Measurements from ENCODE around the gene ARHGEF2. TPM values are rescaled to one million over a fixed set of nuclear protein-coding genes. Genes with fewer than 3 reads are reported as not detected.

Gene ARHGEF2
- total and polyA plus RNA-seq, 10 of the 15 experiments (the other 5 are each of a cell fraction or from before 2014, with no cell fraction given): 8.1 to 113 (median 69.9) TPM

DNA sequence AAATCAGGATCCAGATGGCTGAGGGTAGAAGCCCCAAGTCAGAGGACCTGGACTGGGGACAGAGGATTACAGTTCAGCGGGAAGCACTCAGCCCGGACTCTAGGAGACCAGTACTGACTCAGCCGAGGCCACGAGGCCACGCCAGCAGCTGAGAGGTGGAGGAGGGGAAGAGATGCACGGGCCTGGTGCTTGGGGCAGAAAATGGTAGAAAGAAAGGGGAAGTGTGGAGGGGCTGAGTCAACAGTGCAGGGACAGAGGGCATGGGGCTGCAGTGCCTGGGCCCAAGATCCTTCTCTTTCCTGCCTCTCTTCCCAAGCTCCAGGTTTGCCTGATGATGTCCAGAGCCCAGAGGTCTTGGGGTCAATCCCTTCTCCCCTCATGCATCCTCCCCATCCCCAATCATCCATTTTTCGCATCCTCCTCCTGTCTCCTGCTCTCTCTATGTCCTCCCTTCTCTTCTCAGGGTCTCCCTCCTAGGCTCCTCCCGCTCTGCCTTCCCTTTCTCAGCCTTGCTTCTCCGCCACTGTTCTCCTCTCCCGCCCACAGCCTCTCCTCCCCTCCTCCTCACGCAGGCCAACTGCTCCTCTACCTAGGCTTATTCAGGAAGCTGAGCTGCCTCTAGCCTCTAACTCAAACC, 7.7 kb downstream of the ARHGEF2 start (continued):
- TF ChIP-seq, protein P1, sequence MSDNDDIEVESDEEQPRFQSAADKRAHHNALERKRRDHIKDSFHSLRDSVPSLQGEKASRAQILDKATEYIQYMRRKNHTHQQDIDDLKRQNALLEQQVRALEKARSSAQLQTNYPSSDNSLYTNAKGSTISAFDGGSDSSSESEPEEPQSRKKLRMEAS (IDR thresholded peaks at IDR 0.05; ENCODE audit: low read depth, low read length): peak; percentile 83; the same call in 1 of the 2 replicates
- TF ChIP-seq, protein P2, sequence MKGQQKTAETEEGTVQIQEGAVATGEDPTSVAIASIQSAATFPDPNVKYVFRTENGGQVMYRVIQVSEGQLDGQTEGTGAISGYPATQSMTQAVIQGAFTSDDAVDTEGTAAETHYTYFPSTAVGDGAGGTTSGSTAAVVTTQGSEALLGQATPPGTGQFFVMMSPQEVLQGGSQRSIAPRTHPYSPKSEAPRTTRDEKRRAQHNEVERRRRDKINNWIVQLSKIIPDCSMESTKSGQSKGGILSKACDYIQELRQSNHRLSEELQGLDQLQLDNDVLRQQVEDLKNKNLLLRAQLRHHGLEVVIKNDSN (IDR thresholded peaks at IDR 0.05; ENCODE audit: borderline replicate concordance, extremely low read length, insufficient read depth, low read depth, low read length): peak; percentile 16
- TF ChIP-seq ZSCAN29 (IDR thresholded peaks at IDR 0.05): no peak
- TF ChIP-seq KDM1A (IDR thresholded peaks at IDR 0.05; ENCODE audit: borderline replicate concordance): no peak
- TF ChIP-seq NBN (IDR thresholded peaks at IDR 0.05): peak; percentile 83
- 0 out of 2 replicates have a peak, but pooled peaks have one; percentile 34 for TF ChIP-seq POLR2A (IDR thresholded peaks at IDR 0.05; ENCODE audit: low read depth, low read length)

DNA sequence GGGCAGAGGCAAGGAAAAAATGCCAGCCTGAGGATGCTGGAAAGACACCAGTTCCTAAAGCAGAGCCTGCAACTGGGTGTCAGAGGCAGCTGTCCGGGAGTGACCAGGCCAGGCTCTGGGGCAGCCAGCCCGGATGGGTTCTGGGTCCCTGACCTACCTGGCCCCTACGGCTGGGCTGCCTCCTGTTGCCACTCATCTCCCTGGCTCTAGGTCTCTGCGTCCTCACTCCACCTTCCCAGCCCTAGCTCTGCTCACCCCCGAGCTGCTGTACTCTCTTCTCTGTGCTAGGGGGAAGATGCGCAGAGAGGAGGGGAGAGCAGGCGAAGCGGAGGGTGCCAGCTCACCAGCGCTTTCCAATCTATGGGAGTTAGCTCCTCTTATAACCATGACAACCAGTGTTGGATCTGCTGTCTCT, 9.0 kb downstream of the ARHGEF2 start:
- Histone ChIP-seq H3K36me3 (ENCODE audit: control insufficient read depth in 2 of 2, insufficient read depth in 2 of 2, low read length in 1 of 2) (peaks cover 30 to 47% of the 10 kb centered on the region in 2 experiments), H3K4me3 (peak overlapping the region; percentile 8; the same call in 1 of the 2 replicates), H4K20me1 (ENCODE audit: control insufficient read depth, insufficient read depth) (peaks cover 10% of the 10 kb centered on the region), H3K4me1 (ENCODE audit: control insufficient read depth, insufficient read depth, low read length) (peaks cover 54% of the 10 kb centered on the region), H2AFZ (ENCODE audit: control insufficient read depth, low read depth, low read length) (no peak overlapping the region), H3K9me3 (replicated peaks; ENCODE audit: control insufficient read depth, insufficient read depth, low read length) (no peaks in the 10 kb centered on the region), H3K79me2 (ENCODE audit: control insufficient read depth, insufficient read depth, low read length) (peaks cover 72% of the 10 kb centered on the region), H3K9ac (ENCODE audit: control insufficient read depth, insufficient read depth, low read length) (no peak overlapping the region; the same call in 1 of the 2 replicates), H3K4me2 (ENCODE audit: control insufficient read depth, insufficient read depth) (no peak overlapping the region), H3K27ac (ENCODE audit: control insufficient read depth, insufficient read depth) (no peak overlapping the region), H3K27me3 (replicated peaks in 1 of 2; ENCODE audit: control insufficient read depth in 2 of 2, insufficient read depth in 2 of 2, low read length in 1 of 2) (no peaks in the 10 kb centered on the region)
- RAD21 ChIA-PET (ENCODE audit: unreplicated experiment): interaction anchor here (1.0 to 1.2 kb wide), 2 partner anchors 15 to 20 kb away, joined by 3 read pairs; no protein-coding TSS in a partner anchor
- FAIRE-seq (no peak), DNase-seq (ENCODE audit: low read depth, low spot score) (no peak), ATAC-seq (no peak)
- POLR2A ChIA-PET: interaction anchor here (1.4 kb wide), 1 partner anchor 11 kb away, joined by 5 read pairs; no protein-coding TSS in a partner anchor
- WGBS (ENCODE audit: insufficient coverage, insufficient replicate concordance, low lambda C conversion rate, missing lambda C conversion rate): 94% methylated on average over 9 of the region's 9 CpGs
- BruUV-seq (replicated peaks): no TSS peak
- TF ChIP-seq, protein P3, sequence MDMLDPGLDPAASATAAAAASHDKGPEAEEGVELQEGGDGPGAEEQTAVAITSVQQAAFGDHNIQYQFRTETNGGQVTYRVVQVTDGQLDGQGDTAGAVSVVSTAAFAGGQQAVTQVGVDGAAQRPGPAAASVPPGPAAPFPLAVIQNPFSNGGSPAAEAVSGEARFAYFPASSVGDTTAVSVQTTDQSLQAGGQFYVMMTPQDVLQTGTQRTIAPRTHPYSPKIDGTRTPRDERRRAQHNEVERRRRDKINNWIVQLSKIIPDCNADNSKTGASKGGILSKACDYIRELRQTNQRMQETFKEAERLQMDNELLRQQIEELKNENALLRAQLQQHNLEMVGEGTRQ (IDR thresholded peaks at IDR 0.05; ENCODE audit: borderline replicate concordance, low read depth, low read length): no peak
- peak; percentile 41; the same call in 1 of the 2 replicates for TF ChIP-seq POLR2A (IDR thresholded peaks at IDR 0.05; ENCODE audit: low read depth, low read length)
- no peak for TF ChIP-seq CREM (IDR thresholded peaks at IDR 0.05; ENCODE audit: low read depth)
- no peak for TF ChIP-seq KAT2A (conservative IDR thresholded peaks at IDR 0.05; ENCODE audit: control insufficient read depth, low read depth, low read length)
- TF ChIP-seq, protein P1 (IDR thresholded peaks at IDR 0.05; ENCODE audit: low read depth, low read length): no peak
- TF ChIP-seq YBX1 (IDR thresholded peaks at IDR 0.05): no peak
- CTCF ChIA-PET: interaction anchor here (1.3 to 4.5 kb wide), 4 partner anchors 11 to 97 kb away, joined by 4 to 54 read pairs (median 10); partner anchors contain the start of gene ARHGEF2
- intact Hi-C loops (cut with micrococcal nuclease; ENCODE audit: unreplicated experiment) (no loop called here), in situ Hi-C loops (cut with MboI) (no loop called here)
- SMC1A ChIA-PET (ENCODE audit: uncharacterized antibody, unreplicated experiment): interaction anchor here (0.5 to 16.7 kb wide), 6 partner anchors 10 to 195 kb away, joined by 3 to 152 read pairs (median 10); partner anchors contain the start of gene ARHGEF2

All from GM12878 (cell line).